ENCODE measurements around the gene SPPL2B. TPM values are rescaled to one million over a fixed set of nuclear protein-coding genes. Genes with fewer than 3 reads are reported as not detected.
A peak's percentile ranks its signal among the peaks of the same experiment; 100 is the strongest.

The SPPL2B gene
- total and polyA plus RNA-seq, 10 donors: 40.5 to 111 (median 78.1) TPM

GRCh38 chr19:2329149-2329478 lies 630 bp downstream of the SPPL2B start:
- Histone ChIP-seq H3K27ac (peak overlapping the region in 6 of 8 donors; percentile 75 to 89 (median 85)), H3K4me1 (peaks cover 36 to 93% (median 88%) of the 10 kb centered on the region in 6 donors)
- WGBS, 5 donors: 3 to 14% (median 7%) methylated on average over 8 to 16 of the region's 16 CpGs

GRCh38 chr19:2329501-2329916 lies 1.0 kb downstream of the SPPL2B start:
- 67 to 82% (median 79%) methylated on average over 13 of the region's 13 CpGs for WGBS, 5 donors
- Histone ChIP-seq H3K4me3 (peak overlapping the region in 7 of 8 donors; percentile 66 to 99 (median 97)), H3K36me3 (peaks cover 0 to 27% (median 7%) of the 10 kb centered on the region in 6 donors), H3K4me1 (peaks cover 36 to 93% (median 87%) of the 10 kb centered on the region in 6 donors), H3K27me3 (replicated peaks in 1 of 7) (no peaks in the 10 kb centered on the region), H3K9me3 (no peaks in the 10 kb centered on the region), H3K27ac (peak overlapping the region in 2 of 8 donors; percentile 89)
- DNase-seq: no peak
- no peak for TF ChIP-seq CTCF (IDR thresholded peaks at IDR 0.05 in 8 of 11, conservative IDR thresholded peaks at IDR 0.05 in 3 of 11)
- TF ChIP-seq POLR2A (IDR thresholded peaks at IDR 0.05): no peak
- TF ChIP-seq POLR2AphosphoS5 (IDR thresholded peaks at IDR 0.05): no peak
- intact Hi-C loops (cut with DNase I; ENCODE audit: low total_unique reads): no loop called here

More at GRCh38 chr19:2329149-2329478, 630 bp downstream of the SPPL2B start:
- no peaks in the 10 kb centered on the region for H3K27me3 ChIP-seq (replicated peaks in 1 of 7)
- H3K9me3 ChIP-seq: no peaks in the 10 kb centered on the region
- peaks cover 0 to 29% (median 11%) of the 10 kb centered on the region in 6 donors for H3K36me3 ChIP-seq
- intact Hi-C loops (cut with DNase I; ENCODE audit: low total_unique reads): no loop called here
- no peak for TF ChIP-seq POLR2A (IDR thresholded peaks at IDR 0.05)
- TF ChIP-seq POLR2AphosphoS5 (IDR thresholded peaks at IDR 0.05): no peak
- TF ChIP-seq CTCF (IDR thresholded peaks at IDR 0.05 in 8 of 11, conservative IDR thresholded peaks at IDR 0.05 in 3 of 11): no peak
- DNase-seq: no peak
- H3K4me3 ChIP-seq: peak overlapping the region; percentile 66 to 99 (median 94)

- 78 to 89% (median 83%) methylated on average over 9 to 10 of the region's 10 CpGs for WGBS, 5 donors
- no peak for TF ChIP-seq CTCF (IDR thresholded peaks at IDR 0.05 in 8 of 11, conservative IDR thresholded peaks at IDR 0.05 in 3 of 11)
- no peak for TF ChIP-seq POLR2A (IDR thresholded peaks at IDR 0.05)
- no peak for TF ChIP-seq POLR2AphosphoS5 (IDR thresholded peaks at IDR 0.05)
- H3K27me3 ChIP-seq (replicated peaks in 1 of 7): no peaks in the 10 kb centered on the region
- H3K9me3 ChIP-seq: no peaks in the 10 kb centered on the region
- no peak for DNase-seq
- H3K27ac ChIP-seq: peak overlapping the region in 2 of 8 donors; percentile 84 to 92
- intact Hi-C loops (cut with DNase I; ENCODE audit: low total_unique reads): no loop called here
- H3K36me3 ChIP-seq: peaks cover 0 to 24% (median 4%) of the 10 kb centered on the region in 6 donors
- no peak overlapping the region for H3K4me3 ChIP-seq
- peaks cover 36 to 90% (median 80%) of the 10 kb centered on the region in 6 donors for H3K4me1 ChIP-seq
Measured at GRCh38 chr19:2330255-2330631, 1.8 kb downstream of the SPPL2B start.

GRCh38 chr19:2330632-2331284 lies 2.3 kb downstream of the SPPL2B start:
- no peaks in the 10 kb centered on the region for H3K27me3 ChIP-seq (replicated peaks in 1 of 7)
- peak overlapping the region in 4 of 8 donors; percentile 84 to 92 (median 84) for H3K27ac ChIP-seq
- 59 to 83% (median 73%) methylated on average over 18 to 20 of the region's 20 CpGs for WGBS, 5 donors
- no peaks in the 10 kb centered on the region for H3K9me3 ChIP-seq
- no peak overlapping the region for H3K4me3 ChIP-seq
- intact Hi-C loops (cut with DNase I; ENCODE audit: low total_unique reads): no loop called here
- no peak for TF ChIP-seq CTCF (IDR thresholded peaks at IDR 0.05 in 8 of 11, conservative IDR thresholded peaks at IDR 0.05 in 3 of 11)
- TF ChIP-seq POLR2A (IDR thresholded peaks at IDR 0.05): no peak
- no peak for TF ChIP-seq POLR2AphosphoS5 (IDR thresholded peaks at IDR 0.05)
- H3K4me1 ChIP-seq: peaks cover 32 to 84% (median 75%) of the 10 kb centered on the region in 6 donors
- peaks cover 0 to 19% (median 3%) of the 10 kb centered on the region in 6 donors for H3K36me3 ChIP-seq
- no peak for DNase-seq
